PC-3 (cell line): ENCODE data around the gene AGFG1. TPM values are rescaled to one million over a fixed set of nuclear protein-coding genes. Genes with fewer than 3 reads are reported as not detected.

ENCODE experiments used
- ATAC-seq: fragments of 200-7000 bp; cut with Tn5 transposase; 2 replicates; pipeline ENCODE4 v1.9.1; 2020; ENCODE audit warnings: mild to moderate bottlenecking, moderate library complexity
- BruUV-seq: library from RNA; stranded (reverse); fragments of 400-500 nt; replicated peaks from 2 replicates; lab custom pipeline; 2021; lab: Mats Ljungman, UMichigan
- CTCF ChIA-PET: fragments of 300-600 bp; sonication (Branson Sonifier 250); formaldehyde crosslinking; loops from one replicate; lab custom pipeline; 2022; ENCODE audit warnings: antibody characterized with exemption; lab: Charles Lee
- POLR2A ChIA-PET: fragments of 300-600 bp; sonication (Branson Sonifier 250); formaldehyde crosslinking; loops from one replicate; lab custom pipeline; 2022; ENCODE audit warnings: antibody characterized with exemption; ENCODE audit not compliant: unreplicated experiment; lab: Charles Lee
- DNase-seq: peaks from one replicate; pipeline ENCODE4 v3.0.0-alpha.2; 2015
- H2AFZ ChIP-seq: fragments of 300-600 bp; sonication (generic); 2 replicates; pipeline ENCODE4 v1.6.0; 2016; ENCODE audit warnings: antibody characterized with exemption, low read length
- H3F3A ChIP-seq: fragments of 300-600 bp; sonication (generic); one replicate; pipeline ENCODE4 v1.6.0; 2017; ENCODE audit warnings: antibody characterized with exemption, low read length, control low read depth, mild to moderate bottlenecking; ENCODE audit not compliant: unreplicated experiment
- H3K27ac ChIP-seq: fragments of 300-600 bp; sonication (generic); 2 replicates; pipeline ENCODE4 v1.5.1; 2016; ENCODE audit warnings: mild to moderate bottlenecking, low read length
- H3K27me3 ChIP-seq: fragments of 300-600 bp; sonication (generic); 2 replicates; pipeline ENCODE4 v1.6.1; 2016; ENCODE audit warnings: low read length, mixed read lengths
- H3K36me3 ChIP-seq: fragments of 300-600 bp; sonication (generic); 2 replicates; pipeline ENCODE4 v1.6.1; 2016; ENCODE audit warnings: low read depth, mixed run types, low read length, mixed read lengths
- H3K4me1 ChIP-seq: fragments of 300-600 bp; sonication (generic); 2 replicates; pipeline ENCODE4 v1.5.1; 2016; ENCODE audit warnings: low read length; ENCODE audit not compliant: insufficient read depth
- H3K4me2 ChIP-seq: fragments of 300-600 bp; sonication (generic); 2 replicates; pipeline ENCODE4 v1.6.0; 2016; ENCODE audit warnings: low read length
- H3K4me3 ChIP-seq: fragments of 300-600 bp; sonication (generic); 2 replicates; pipeline ENCODE4 v1.5.1; 2016; ENCODE audit warnings: mild to moderate bottlenecking, low read length, mixed read lengths
- H3K79me2 ChIP-seq: fragments of 300-600 bp; sonication (generic); 2 replicates; pipeline ENCODE4 v1.6.1; 2017; ENCODE audit warnings: low read length, mixed read lengths
- H3K9ac ChIP-seq: fragments of 300-600 bp; sonication (generic); 2 replicates; pipeline ENCODE4 v1.6.0; 2016; ENCODE audit warnings: mild to moderate bottlenecking, low read length
- H3K9me2 ChIP-seq: fragments of 300-600 bp; sonication (generic); replicated peaks from 2 replicates; pipeline ENCODE4 v1.6.1; 2016; ENCODE audit warnings: mixed run types, low read length, mixed read lengths
- H3K9me3 ChIP-seq: fragments of 300-600 bp; sonication (generic); 2 replicates; pipeline ENCODE4 v1.6.1; 2016; ENCODE audit warnings: low read length, mixed read lengths
- H4K20me1 ChIP-seq: fragments of 300-600 bp; sonication (generic); 2 replicates; pipeline ENCODE4 v1.6.1; 2016; ENCODE audit warnings: low read length, mixed read lengths
- EZH2 ChIP-seq: fragments of 300-600 bp; sonication (generic); IDR thresholded peaks from one replicate; pipeline ENCODE4 v1.6.1; 2017; ENCODE audit warnings: antibody characterized with exemption, mild to moderate bottlenecking, low read length; ENCODE audit not compliant: unreplicated experiment
- EZH2phosphoT487 ChIP-seq: fragments of 300-600 bp; sonication (generic); IDR thresholded peaks from 2 replicates; pipeline ENCODE4 v1.6.1; 2018; ENCODE audit warnings: mild to moderate bottlenecking, antibody characterized with exemption, low read length, borderline replicate concordance
- intact Hi-C: fragments of 100-400 bp; cut with micrococcal nuclease; formaldehyde crosslinking; loops from 2 replicates; pipeline ENCODE4 v1.9.0; 2023
- total RNA-seq: library from RNA; depleted of rRNA; stranded (reverse); fragments of >200 nt; gene quantifications from 2 replicates; pipeline ENCODE4 v1.2.3, GENCODE V29; 2014
- TF ChIP-seq, protein P1 (sequence below): fragments of 300-600 bp; sonication (generic); conservative IDR thresholded peaks from 2 replicates; pipeline ENCODE4 v1.5.1; 2017; ENCODE audit warnings: antibody characterized with exemption, low read depth, mild to moderate bottlenecking, low read length

Gene AGFG1
- total RNA-seq, 1 experiment from 2014 or later, result 56.3 TPM

DNA sequence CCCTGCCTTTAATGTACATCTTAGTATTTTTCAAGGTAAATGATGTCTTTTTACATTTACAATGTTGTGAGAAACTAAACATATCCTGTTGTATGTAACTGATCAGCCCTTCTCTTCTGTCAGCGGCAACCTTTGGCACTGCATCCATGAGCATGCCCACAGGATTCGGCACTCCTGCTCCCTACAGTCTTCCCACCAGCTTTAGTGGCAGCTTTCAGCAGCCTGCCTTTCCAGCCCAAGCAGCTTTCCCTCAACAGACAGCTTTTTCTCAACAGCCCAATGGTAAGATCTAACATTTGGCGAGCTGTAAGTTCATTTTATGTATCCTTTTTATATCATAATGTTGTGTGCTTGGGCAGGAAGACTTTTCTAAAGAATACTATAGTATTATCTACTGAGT lies 79.9 kb downstream of the AGFG1 start:
- no peak overlapping the region for H3K27ac ChIP-seq
- no peaks in the 10 kb centered on the region for H4K20me1 ChIP-seq
- H3K4me3 ChIP-seq, result no peak overlapping the region
- H3K9ac ChIP-seq, result no peak overlapping the region
- ChIA-PET POLR2A (no interaction called here), CTCF (no interaction called here)
- H2AFZ ChIP-seq, result no peak overlapping the region
- H3K9me2 ChIP-seq, result no peaks in the 10 kb centered on the region
- H3K4me2 ChIP-seq, result no peak overlapping the region
- TF ChIP-seq EZH2phosphoT487, result no peak
- TF ChIP-seq, protein P1, sequence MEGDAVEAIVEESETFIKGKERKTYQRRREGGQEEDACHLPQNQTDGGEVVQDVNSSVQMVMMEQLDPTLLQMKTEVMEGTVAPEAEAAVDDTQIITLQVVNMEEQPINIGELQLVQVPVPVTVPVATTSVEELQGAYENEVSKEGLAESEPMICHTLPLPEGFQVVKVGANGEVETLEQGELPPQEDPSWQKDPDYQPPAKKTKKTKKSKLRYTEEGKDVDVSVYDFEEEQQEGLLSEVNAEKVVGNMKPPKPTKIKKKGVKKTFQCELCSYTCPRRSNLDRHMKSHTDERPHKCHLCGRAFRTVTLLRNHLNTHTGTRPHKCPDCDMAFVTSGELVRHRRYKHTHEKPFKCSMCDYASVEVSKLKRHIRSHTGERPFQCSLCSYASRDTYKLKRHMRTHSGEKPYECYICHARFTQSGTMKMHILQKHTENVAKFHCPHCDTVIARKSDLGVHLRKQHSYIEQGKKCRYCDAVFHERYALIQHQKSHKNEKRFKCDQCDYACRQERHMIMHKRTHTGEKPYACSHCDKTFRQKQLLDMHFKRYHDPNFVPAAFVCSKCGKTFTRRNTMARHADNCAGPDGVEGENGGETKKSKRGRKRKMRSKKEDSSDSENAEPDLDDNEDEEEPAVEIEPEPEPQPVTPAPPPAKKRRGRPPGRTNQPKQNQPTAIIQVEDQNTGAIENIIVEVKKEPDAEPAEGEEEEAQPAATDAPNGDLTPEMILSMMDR, result no peak
- H3K9me3 ChIP-seq, result no peaks in the 10 kb centered on the region
- H3K36me3 ChIP-seq, result peaks cover 33% of the 10 kb centered on the region; the same call in 1 of the 2 replicates
- no peaks in the 10 kb centered on the region for H3F3A ChIP-seq
- BruUV-seq, result no TSS peak
- H3K79me2 ChIP-seq, result no peaks in the 10 kb centered on the region
- H3K27me3 ChIP-seq, result no peaks in the 10 kb centered on the region
- ATAC-seq, result no peak
- H3K4me1 ChIP-seq, result no peaks in the 10 kb centered on the region
- no peak for DNase-seq
- intact Hi-C loops, result no loop called here

DNA sequence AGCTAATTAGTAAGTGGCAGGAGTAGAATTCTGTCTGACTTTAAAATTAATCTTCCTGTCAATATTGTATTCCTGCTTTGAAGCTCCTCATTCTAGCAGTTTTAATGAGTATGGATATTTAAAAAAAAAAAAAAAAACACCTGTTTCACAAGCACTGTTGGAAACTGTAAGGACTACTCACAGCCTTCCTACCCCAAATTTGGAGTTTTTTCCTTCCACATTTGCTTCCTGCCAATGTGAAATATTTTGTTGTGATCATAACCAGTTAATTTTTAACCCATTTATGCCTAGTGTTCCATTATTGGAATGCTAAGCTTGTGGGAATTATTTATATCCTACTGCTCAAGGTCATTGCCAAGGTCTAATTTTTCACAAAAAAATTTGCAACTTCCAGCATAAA lies 90.6 kb downstream of the AGFG1 start:
- Histone ChIP-seq H3K79me2 (no peaks in the 10 kb centered on the region), H4K20me1 (no peaks in the 10 kb centered on the region), H3K27ac (no peak overlapping the region), H3K9ac (no peak overlapping the region), H3K4me1 (no peaks in the 10 kb centered on the region), H3K9me2 (no peaks in the 10 kb centered on the region), H3K27me3 (no peaks in the 10 kb centered on the region), H3K36me3 (no peaks in the 10 kb centered on the region), H3K4me2 (no peak overlapping the region), H3K4me3 (no peak overlapping the region), H2AFZ (no peak overlapping the region), H3F3A (no peaks in the 10 kb centered on the region), H3K9me3 (no peaks in the 10 kb centered on the region)
- ChIA-PET POLR2A (no interaction called here), CTCF (no interaction called here)
- TF ChIP-seq, protein P1, result no peak
- no peak for TF ChIP-seq EZH2
- BruUV-seq, result no TSS peak
- intact Hi-C loops, result loop anchor here (5.0 kb wide), 1 partner anchor 80 kb away; no protein-coding TSS in a partner anchor
- no peak for ATAC-seq
- DNase-seq, result no peak

DNA sequence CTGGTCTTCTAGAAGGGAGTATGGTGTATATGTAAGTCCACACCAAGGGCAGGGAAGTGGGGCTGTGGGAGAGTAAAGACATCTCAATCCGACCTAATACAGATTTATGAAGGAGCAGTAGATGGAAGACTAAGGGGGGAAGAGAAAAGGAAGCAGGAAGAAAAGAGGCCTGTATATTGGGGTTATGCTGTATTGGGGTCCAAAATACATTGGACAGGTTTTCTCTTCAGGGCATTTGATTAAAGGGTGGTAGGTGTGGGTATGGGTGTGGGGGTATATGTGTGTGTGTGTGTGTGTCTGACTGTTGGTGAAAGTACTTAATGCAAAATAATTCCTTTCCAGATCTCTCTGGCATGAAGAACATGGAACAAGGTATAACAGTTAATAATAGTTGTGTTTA lies 93.1 kb downstream of the AGFG1 start:
- BruUV-seq, result no TSS peak
- ChIA-PET POLR2A (no interaction called here), CTCF (no interaction called here)
- H3F3A ChIP-seq, result no peaks in the 10 kb centered on the region
- no peak overlapping the region for H3K4me2 ChIP-seq
- H3K4me1 ChIP-seq, result no peaks in the 10 kb centered on the region
- DNase-seq, result no peak
- intact Hi-C loops, result no loop called here
- H2AFZ ChIP-seq, result no peak overlapping the region
- H3K79me2 ChIP-seq, result no peaks in the 10 kb centered on the region
- H3K27ac ChIP-seq, result no peak overlapping the region
- TF ChIP-seq, protein P1, result no peak
- TF ChIP-seq EZH2phosphoT487, result no peak
- TF ChIP-seq EZH2, result no peak
- no peak overlapping the region for H3K4me3 ChIP-seq
- no peak overlapping the region for H3K9ac ChIP-seq
- no peaks in the 10 kb centered on the region for H3K9me2 ChIP-seq
- no peaks in the 10 kb centered on the region for H3K36me3 ChIP-seq
- no peaks in the 10 kb centered on the region for H4K20me1 ChIP-seq
- no peaks in the 10 kb centered on the region for H3K9me3 ChIP-seq
- H3K27me3 ChIP-seq, result no peaks in the 10 kb centered on the region
- no peak for ATAC-seq
